GM18861 (cell line): ENCODE results near the gene FEN1.

Experiments
- ATAC-seq: cut with Tn5 transposase; IDR thresholded peaks from one replicate; pipeline ENCODE4 v1.9.1; 2021; ENCODE audit not compliant: unreplicated experiment

FEN1 gene

GRCh38 chr11:61793083-61793828 is 545 bp downstream of the FEN1 start:
- no peak for ATAC-seq

GRCh38 chr11:61793829-61794204 is 1.1 kb downstream of the FEN1 start:
- ATAC-seq: no peak

GRCh38 chr11:61794579-61794978 is 1.9 kb downstream of the FEN1 start:
- ATAC-seq: no peak

DNA sequence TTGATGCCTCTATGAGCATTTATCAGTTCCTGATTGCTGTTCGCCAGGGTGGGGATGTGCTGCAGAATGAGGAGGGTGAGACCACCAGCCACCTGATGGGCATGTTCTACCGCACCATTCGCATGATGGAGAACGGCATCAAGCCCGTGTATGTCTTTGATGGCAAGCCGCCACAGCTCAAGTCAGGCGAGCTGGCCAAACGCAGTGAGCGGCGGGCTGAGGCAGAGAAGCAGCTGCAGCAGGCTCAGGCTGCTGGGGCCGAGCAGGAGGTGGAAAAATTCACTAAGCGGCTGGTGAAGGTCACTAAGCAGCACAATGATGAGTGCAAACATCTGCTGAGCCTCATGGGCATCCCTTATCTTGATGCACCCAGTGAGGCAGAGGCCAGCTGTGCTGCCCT is 2.7 kb downstream of the FEN1 start:
- no peak for ATAC-seq

DNA sequence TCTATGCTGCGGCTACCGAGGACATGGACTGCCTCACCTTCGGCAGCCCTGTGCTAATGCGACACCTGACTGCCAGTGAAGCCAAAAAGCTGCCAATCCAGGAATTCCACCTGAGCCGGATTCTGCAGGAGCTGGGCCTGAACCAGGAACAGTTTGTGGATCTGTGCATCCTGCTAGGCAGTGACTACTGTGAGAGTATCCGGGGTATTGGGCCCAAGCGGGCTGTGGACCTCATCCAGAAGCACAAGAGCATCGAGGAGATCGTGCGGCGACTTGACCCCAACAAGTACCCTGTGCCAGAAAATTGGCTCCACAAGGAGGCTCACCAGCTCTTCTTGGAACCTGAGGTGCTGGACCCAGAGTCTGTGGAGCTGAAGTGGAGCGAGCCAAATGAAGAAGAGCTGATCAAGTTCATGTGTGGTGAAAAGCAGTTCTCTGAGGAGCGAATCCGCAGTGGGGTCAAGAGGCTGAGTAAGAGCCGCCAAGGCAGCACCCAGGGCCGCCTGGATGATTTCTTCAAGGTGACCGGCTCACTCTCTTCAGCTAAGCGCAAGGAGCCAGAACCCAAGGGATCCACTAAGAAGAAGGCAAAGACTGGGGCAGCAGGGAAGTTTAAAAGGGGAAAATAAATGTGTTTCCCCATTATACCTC is 3.3 kb downstream of the FEN1 start:
- ATAC-seq: no peak

DNA sequence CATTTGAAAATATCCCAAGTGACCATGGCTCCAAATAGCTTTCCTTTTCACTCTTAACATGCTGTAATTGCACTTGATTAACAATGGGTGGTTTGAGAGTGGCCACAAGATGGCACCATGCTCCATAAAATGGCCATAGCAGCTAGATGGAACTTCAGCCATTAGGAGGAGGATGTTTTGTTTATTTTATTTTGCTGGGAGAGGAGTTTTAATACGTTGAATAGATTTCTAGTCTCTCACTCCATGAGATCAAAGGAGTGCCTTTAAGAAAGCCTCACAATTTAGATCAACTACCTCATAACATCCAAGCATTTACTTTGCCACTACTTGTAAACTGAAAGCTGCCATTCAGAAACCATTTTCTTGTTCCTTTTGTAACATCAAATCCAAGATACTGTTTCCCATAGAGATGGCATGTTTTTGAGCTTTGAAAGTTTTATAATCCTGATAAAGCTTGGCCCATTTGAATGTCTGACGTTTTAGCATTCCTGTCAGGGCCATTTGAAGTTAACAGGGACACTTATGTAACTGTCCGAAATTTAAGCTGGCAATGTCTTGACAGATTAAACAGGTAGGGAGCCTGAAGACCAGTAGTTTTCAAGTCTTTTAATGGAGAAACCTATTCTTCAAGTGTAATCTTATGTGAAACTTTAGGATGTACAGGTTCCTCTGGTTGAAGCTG is 4.7 kb downstream of the FEN1 start:
- ATAC-seq: no peak

GRCh38 chr11:61799665-61800284 is 7.1 kb downstream of the FEN1 start:
- ATAC-seq: no peak

- no peak for ATAC-seq
These were observed 7.9 kb downstream of the FEN1 start for GRCh38 chr11:61800331-61801281.

DNA sequence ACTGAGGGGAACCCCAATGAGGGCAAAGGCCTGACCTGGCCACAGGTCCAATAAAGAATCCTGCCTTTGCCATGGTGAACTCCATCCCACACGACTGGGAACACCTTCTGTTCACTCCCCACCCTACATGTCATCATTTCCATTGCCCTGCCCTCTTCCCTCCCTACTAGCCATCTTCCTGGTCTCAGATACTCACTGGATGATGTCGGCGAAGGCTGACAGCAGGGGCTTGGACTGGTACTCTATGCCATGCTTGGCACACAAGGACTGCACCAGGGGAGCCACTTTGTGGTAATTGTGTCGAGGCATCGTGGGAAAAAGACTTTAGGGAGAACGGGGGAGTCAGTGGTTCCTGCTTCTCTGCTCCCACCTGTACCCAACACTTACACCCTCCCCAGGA is 9.9 kb downstream of the FEN1 start:
- ATAC-seq: no peak

DNA sequence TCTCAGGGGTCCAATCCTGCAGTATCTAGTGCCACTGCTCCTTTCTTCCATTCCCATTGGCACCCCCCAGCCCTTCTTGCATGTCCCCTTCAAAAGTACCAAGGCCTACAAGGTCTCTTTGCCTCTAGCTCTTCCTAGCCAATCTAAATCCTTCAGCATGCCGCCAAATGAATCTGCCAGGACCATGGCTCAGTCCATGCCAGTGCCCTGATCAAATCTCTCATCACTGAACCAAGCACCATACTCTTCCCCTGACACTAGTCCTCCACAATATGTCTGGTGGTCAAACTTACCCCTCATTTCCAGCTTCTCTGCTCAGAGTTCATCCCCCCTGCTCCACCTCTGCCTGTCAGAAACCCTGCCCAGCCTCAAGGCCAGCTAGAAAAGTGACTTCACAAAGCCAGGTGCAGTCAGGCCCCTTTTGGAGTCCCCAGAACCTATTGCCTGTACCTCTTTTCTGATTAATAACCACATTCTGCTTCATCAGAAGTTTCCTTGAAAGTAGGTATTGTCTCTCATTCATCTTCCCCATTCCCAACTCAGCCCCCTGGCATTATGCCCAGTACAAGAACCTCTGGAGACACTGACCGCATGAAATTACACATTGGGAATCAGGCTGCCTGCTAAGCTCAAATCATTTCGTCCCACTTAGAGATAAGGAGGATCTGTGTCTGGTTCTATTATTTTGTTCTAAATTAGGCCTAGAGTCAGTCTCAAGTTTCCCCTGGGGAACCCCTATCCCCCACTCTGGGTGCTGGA is 11.4 kb downstream of the FEN1 start:
- ATAC-seq: no peak

DNA sequence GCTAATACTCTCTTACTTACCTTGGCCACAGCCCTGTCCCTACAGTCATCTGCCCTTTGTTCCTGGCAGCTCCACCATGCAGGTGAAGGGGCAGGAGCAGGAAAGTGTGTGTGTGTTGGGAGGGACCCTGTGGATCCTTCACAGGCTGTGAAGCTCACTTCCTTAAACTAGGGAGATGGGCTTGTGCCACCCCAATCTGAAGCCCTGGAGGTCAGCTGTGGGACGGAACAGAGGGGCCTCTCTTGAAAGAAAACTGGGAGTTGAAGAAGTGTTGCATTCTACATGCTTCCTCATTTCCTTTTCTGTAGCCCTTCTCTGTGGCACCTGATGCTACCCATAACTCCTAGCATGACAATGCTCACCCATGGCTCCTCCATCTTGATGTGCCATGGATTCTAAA is 12.4 kb downstream of the FEN1 start:
- no peak for ATAC-seq

GRCh38 chr11:61806785-61807184 is 14.1 kb downstream of the FEN1 start:
- ATAC-seq: no peak

GRCh38 chr11:61810671-61811175 is 18.0 kb downstream of the FEN1 start:
- no peak for ATAC-seq

DNA sequence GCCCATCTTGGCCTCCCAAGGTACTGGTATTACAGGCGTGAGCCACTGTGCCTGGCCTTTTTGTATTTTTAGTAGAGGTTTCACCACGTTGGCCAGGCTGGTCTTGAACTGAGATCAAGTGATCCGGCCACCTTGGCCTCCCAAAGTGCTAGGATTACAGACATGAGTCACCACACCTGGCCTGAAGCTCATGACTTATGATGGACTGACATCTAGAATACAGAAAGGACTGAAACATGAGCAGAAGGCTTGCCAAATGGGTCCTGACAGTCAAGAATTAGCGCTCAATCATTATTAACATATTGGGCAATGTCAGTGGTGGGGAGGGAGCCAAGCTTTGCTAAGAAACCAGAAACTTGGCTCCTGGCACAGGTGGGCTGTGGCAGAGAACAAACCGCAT is 19.1 kb downstream of the FEN1 start:
- no peak for ATAC-seq

DNA sequence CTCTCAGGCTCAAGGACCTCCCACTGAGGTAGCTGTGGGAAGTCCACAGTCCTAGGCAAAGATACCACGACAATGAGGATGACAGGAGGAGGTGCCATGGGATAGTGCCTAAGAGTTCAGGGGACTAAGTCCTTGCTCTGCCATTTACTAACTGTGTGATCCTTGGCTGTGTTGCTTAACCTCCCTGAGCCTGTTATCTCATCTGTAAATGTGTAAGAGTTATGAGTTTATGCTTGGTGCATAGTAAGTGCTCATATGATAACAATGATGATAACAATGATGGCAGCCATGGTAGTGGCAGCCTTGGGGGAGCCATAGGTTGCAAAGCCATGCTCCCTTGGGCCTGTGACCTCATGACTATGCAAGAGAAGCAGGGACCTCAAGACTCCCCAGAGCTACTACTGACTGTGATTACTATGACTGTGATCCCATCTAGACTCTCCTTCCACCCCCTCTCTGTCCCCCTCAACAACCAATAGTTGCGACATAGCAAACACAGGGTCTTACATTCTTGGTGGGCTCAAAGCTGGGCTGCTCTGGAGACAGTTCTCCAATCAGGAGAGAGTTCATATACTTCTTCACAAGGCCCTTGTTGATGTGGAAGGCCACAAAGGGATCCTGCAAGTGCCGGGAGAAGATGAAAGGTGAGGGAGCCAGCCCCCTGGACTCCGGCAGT is 20.2 kb downstream of the FEN1 start:
- no peak for ATAC-seq

DNA sequence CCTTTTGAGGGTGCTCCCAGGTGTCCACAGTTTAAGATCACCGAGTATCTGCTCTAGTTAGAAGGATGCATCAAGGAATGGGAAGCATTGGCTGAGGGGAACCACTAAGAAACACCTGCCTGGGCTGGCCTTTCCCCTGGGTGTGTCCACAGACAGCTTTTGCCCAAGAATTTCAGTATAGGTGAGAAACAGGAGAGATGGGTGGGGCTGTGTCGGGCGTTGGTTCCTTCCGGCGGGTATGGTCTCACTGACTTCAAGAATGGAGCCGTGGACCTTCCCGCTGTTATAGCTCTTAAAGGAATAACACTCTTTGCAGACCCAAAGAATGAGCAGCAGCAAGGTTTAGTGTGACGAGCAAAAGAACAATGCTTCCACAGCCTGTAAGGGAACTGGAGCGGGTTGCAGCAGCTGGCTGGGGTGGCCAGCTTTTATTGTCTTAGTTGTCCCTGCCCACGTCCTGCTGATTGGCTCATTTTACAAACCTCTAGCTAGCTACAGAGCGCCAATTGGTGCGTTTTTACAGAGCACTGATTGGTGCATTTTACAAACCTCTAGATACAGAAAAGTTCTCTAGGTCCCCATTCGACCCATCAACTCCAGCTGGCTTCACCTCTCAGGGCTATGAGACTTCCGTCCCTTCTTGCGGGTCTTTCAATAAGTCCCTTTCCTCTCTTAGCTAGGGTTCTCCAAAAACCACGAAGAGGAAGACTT is 21.7 kb downstream of the FEN1 start:
- no peak for ATAC-seq

GRCh38 chr11:61814958-61815789 is 22.5 kb downstream of the FEN1 start:
- peak; percentile 57 for ATAC-seq
